K562 (cell line): Measurements from ENCODE around the gene EFNA5. TPM values are rescaled to one million over a fixed set of nuclear protein-coding genes. Genes with fewer than 3 reads are reported as not detected.

ENCODE experiments used
- ATAC-seq: fragments of 200-7000 bp; cut with Tn5 transposase; 3 replicates; pipeline ENCODE4 v1.9.1; 2020; ENCODE audit warnings: moderate library complexity
- BruUV-seq: library from RNA; stranded (reverse); fragments of 400-500 nt; replicated peaks from 2 replicates; lab custom pipeline; 2021; lab: Mats Ljungman, UMichigan
- CTCF ChIA-PET: fragments of 300-600 bp; formaldehyde crosslinking; extraction: SDS; loops from one replicate; lab custom pipeline; 2021; ENCODE audit warnings: low intra/inter-chr PET ratio; lab: Yijun Ruan, JAX
- POLR2A ChIA-PET: fragments of 300-600, 350-650 bp; sonication (Branson Sonifier 250); formaldehyde crosslinking; extraction: SDS; loops from one replicate; lab custom pipeline; 2021; ENCODE audit warnings: antibody characterized with exemption, inconsistent platforms; lab: Yijun Ruan, JAX
- DNase-seq, 4 experiments: peaks; one replicate each; pipeline versions ENCODE4 v3.0.0 to v3.0.0-alpha.2; 2011 to 2018; ENCODE audit warnings: low spot score in 3 of 4, mixed read lengths in 3 of 4; ENCODE audit errors: extremely low read depth in 1 of 4
- FAIRE-seq: peaks from 2 replicates; lab custom pipeline; 2011; peaks lifted over from hg19 to GRCh38; lab: Jason Lieb, UNC
- H2AFZ ChIP-seq: 2 replicates; pipeline ENCODE4 v1.6.0; 2011; ENCODE audit warnings: low read depth, low read length, control low read depth, inconsistent platforms
- H3K27ac ChIP-seq: fragments of 200-600 bp; 3 replicates; pipeline ENCODE4 v1.8.0; 2011; ENCODE audit warnings: low read depth, mild to moderate bottlenecking, control low read depth, inconsistent platforms, low read length, moderate library complexity, mixed read lengths; ENCODE audit errors: extremely low read depth
- H3K27me3 ChIP-seq, 2 experiments: fragments of 300-600 bp in 1 of 2; 2 replicates in 1 of 2; 3 replicates in 1 of 2; pipeline versions ENCODE4 v1.6.0 to v1.8.0; 2011; ENCODE audit warnings: inconsistent platforms in 2 of 2, low read length in 2 of 2, mild to moderate bottlenecking in 1 of 2, mixed read lengths in 1 of 2, moderate library complexity in 1 of 2; ENCODE audit not compliant: control insufficient read depth in 2 of 2, insufficient read depth in 2 of 2
- H3K36me3 ChIP-seq: fragments of 300-600 bp; 3 replicates; pipeline ENCODE4 v1.8.0; 2011; ENCODE audit warnings: mild to moderate bottlenecking, low read length, inconsistent platforms; ENCODE audit not compliant: control insufficient read depth, insufficient read depth
- H3K4me1 ChIP-seq, 2 experiments: fragments of 200-600 bp in 1 of 2; replicated peaks in 1 of 2; 2 replicates in 1 of 2; 3 replicates in 1 of 2; pipeline versions ENCODE4 v1.5.1 to v1.8.0; 2011; ENCODE audit warnings: inconsistent platforms in 2 of 2, low read length in 2 of 2, mild to moderate bottlenecking in 1 of 2, mixed read lengths in 1 of 2, moderate library complexity in 1 of 2; ENCODE audit not compliant: control insufficient read depth in 2 of 2, insufficient read depth in 2 of 2
- H3K4me2 ChIP-seq: 2 replicates; pipeline ENCODE4 v1.6.1; 2011; ENCODE audit warnings: low read length, control low read depth, inconsistent platforms, mixed read lengths; ENCODE audit not compliant: insufficient read depth
- H3K4me3 ChIP-seq: fragments of 200-600 bp; sonication (generic), shearing (Covaris generic); 2 replicates; pipeline ENCODE4 v1.5.1; 2016; ENCODE audit warnings: control low read depth, inconsistent platforms
- H3K79me2 ChIP-seq: fragments of 200-600 bp; 3 replicates; pipeline ENCODE4 v1.8.0; 2011; ENCODE audit warnings: low read length, inconsistent platforms; ENCODE audit not compliant: control insufficient read depth, insufficient read depth
- H3K9ac ChIP-seq, 2 experiments: 2 replicates each; pipeline versions ENCODE4 v1.6.0 to v1.6.1; 2011; ENCODE audit warnings: low read depth in 2 of 2, low read length in 2 of 2, control low read depth in 1 of 2, inconsistent platforms in 1 of 2, mild to moderate bottlenecking in 1 of 2, mixed read lengths in 1 of 2; ENCODE audit not compliant: insufficient read depth in 1 of 2
- H3K9me1 ChIP-seq: one replicate; pipeline ENCODE4 v1.6.0; 2011; ENCODE audit warnings: inconsistent platforms, mild to moderate bottlenecking, low read length, moderate library complexity; ENCODE audit not compliant: control insufficient read depth, insufficient read depth
- H3K9me3 ChIP-seq: replicated peaks from 2 replicates; pipeline ENCODE4 v1.5.1; 2011; ENCODE audit warnings: low read depth, low read length, inconsistent platforms; ENCODE audit not compliant: control insufficient read depth, insufficient read depth
- H4K20me1 ChIP-seq: replicated peaks from 2 replicates; pipeline ENCODE4 v1.6.1; 2011; ENCODE audit warnings: low read length, inconsistent platforms, mixed read lengths; ENCODE audit not compliant: control insufficient read depth, insufficient read depth
- CCAR2 ChIP-seq: fragments of 200-400 bp; formaldehyde crosslinking; IDR thresholded peaks from 2 replicates; pipeline ENCODE4 v1.6.1; 2017; ENCODE audit warnings: mild to moderate bottlenecking, low read depth, low read length
- NFE2L1 ChIP-seq: fragments of 450-650 bp; IDR thresholded peaks from 2 replicates; pipeline ENCODE4 v1.6.1; 2016; ENCODE audit warnings: missing genetic modification characterization, low read depth, mild to moderate bottlenecking, missing compliant biosample characterization, moderate library complexity, borderline replicate concordance
- NUFIP1 ChIP-seq: fragments of 450-650 bp; IDR thresholded peaks from 2 replicates; pipeline ENCODE4 v1.6.1; 2018; ENCODE audit not compliant: partially characterized antibody
- PHB2 ChIP-seq: fragments of 450-650 bp; IDR thresholded peaks from 2 replicates; pipeline ENCODE4 v1.6.1; 2017; ENCODE audit warnings: low read depth
- PRMT5 ChIP-seq: sonication (generic); formaldehyde crosslinking; IDR thresholded peaks from 2 replicates; pipeline ENCODE4 v1.5.0; 2020; ENCODE audit warnings: missing genetic modification reagents
- SOX6 ChIP-seq: fragments of 450-650 bp; IDR thresholded peaks from 2 replicates; pipeline ENCODE4 v1.6.1; 2014; ENCODE audit warnings: mild to moderate bottlenecking
- TCFL5 ChIP-seq: fragments of 250-450 bp; sonication (Bioruptor Pico); conservative IDR thresholded peaks from 2 replicates; pipeline ENCODE4 v1.6.1; 2021; ENCODE audit warnings: mild to moderate bottlenecking, moderate library complexity, matching md5 sums
- TFAP4 ChIP-seq: sonication (generic); formaldehyde crosslinking; IDR thresholded peaks from 2 replicates; pipeline ENCODE4 v1.8.0; 2022; ENCODE audit warnings: missing genetic modification reagents, mild to moderate bottlenecking, moderate library complexity, borderline replicate concordance
- TOE1 ChIP-seq, 2 experiments: fragments of 450-650 bp in 1 of 2; sonication (generic) in 1 of 2; formaldehyde crosslinking in 1 of 2; IDR thresholded peaks; 2 replicates each; pipeline versions ENCODE4 v1.7.1 to v1.8.0; 2016 to 2022; ENCODE audit warnings: borderline replicate concordance in 2 of 2, mild to moderate bottlenecking in 2 of 2, antibody characterized with exemption in 1 of 2, inconsistent platforms in 1 of 2, low read depth in 1 of 2, missing genetic modification reagents in 1 of 2, moderate library complexity in 1 of 2
- YY1 ChIP-seq, 3 experiments: IDR thresholded peaks; 2 replicates each; pipeline ENCODE4 v1.6.1; 2011; ENCODE audit warnings: low read length in 2 of 3, mild to moderate bottlenecking in 2 of 3, moderate library complexity in 2 of 3, borderline replicate concordance in 1 of 3, control low read depth in 1 of 3, low read depth in 1 of 3; ENCODE audit not compliant: insufficient read depth in 3 of 3, insufficient replicate concordance in 2 of 3, control insufficient read depth in 1 of 3, insufficient read length in 1 of 3; ENCODE audit errors: extremely low read depth in 1 of 3
- ZC3H4 ChIP-seq: sonication (generic); formaldehyde crosslinking; IDR thresholded peaks from 2 replicates; pipeline ENCODE4 v1.9.0; 2021; ENCODE audit warnings: missing genetic modification reagents, borderline replicate concordance
- ZKSCAN3 ChIP-seq: fragments of 250-450 bp; sonication (Bioruptor Pico); IDR thresholded peaks from 2 replicates; pipeline ENCODE4 v1.4.0; 2020
- WGBS: fragments of 100-300 bp; shearing (Covaris generic); methylation state at CpG from one replicate; pipeline ENCODE4 v1.1.6; 2016; ENCODE audit warnings: low coverage, mixed read lengths; ENCODE audit not compliant: insufficient coverage; ENCODE audit errors: missing lambda C conversion rate; 5-methylcytosine and 5-hydroxymethylcytosine counted together
- in situ Hi-C: fragments of 300-500 bp; cut with MboI; formaldehyde crosslinking; loops from 4 replicates; pipeline ENCODE4 v1.15.0; 2018; ENCODE audit warnings: inconsistent platforms, mixed read lengths
- intact Hi-C: fragments of 100-400 bp; cut with micrococcal nuclease; formaldehyde crosslinking; loops from 2 replicates; pipeline ENCODE4 v1.14.2; 2022
- polyA plus RNA-seq, 8 experiments: library from polyadenylated mRNA; depleted of rRNA in 4 of 8; stranded (reverse) in 5 of 8; unstranded in 3 of 8; fragments of >200 nt; fragmentation: Nextera tagmentation in 2 of 8; fragmentation: Illumina TruSeq in 1 of 8; extraction: Ambion mirVana in 2 of 8; extraction: Trizol in 1 of 8; gene quantifications; 2 replicates each; pipeline versions ENCODE4 v1.2.1 to v1.2.3, GENCODE V29; 2011 to 2014; ENCODE audit warnings: inconsistent platforms in 1 of 8, missing spikeins in 1 of 8
- total RNA-seq, 7 experiments: library from RNA; depleted of rRNA in 6 of 7; stranded (reverse); fragments of >200 nt in 6 of 7; fragmentation: Illumina TruSeq in 2 of 7; extraction: Trizol in 2 of 7; gene quantifications; 2 replicates each; pipeline versions ENCODE4 v1.2.1 to v1.2.3, GENCODE V29; 2011 to 2021; ENCODE audit warnings: low replicate concordance in 1 of 7

Gene EFNA5
- total and polyA plus RNA-seq, 9 of the 15 experiments (the other 6 are each of a cell fraction or from before 2014, with no cell fraction given): 0.20 TPM; not detected in 8

GRCh38 chr5:107464876-107465275, 205.9 kb downstream of the EFNA5 start:
- peaks cover 0 to 6% of the 10 kb centered on the region in 2 experiments; a peak in 1 of 5 replicates for H3K4me1 ChIP-seq

More at GRCh38 chr5:107464876-107465275, 205.9 kb downstream of the EFNA5 start:
- in situ Hi-C loops: no loop called here
- no peak overlapping the region for H3K4me3 ChIP-seq
- 5% methylated on average over 8 of the region's 8 CpGs for WGBS
- no peaks in the 10 kb centered on the region for H3K9me1 ChIP-seq
- H3K27ac ChIP-seq: no peak overlapping the region
- no peaks in the 10 kb centered on the region for H4K20me1 ChIP-seq
- BruUV-seq: no TSS peak
- H3K4me2 ChIP-seq: no peak overlapping the region
- no peak overlapping the region for H3K9ac ChIP-seq
- no peaks in the 10 kb centered on the region for H3K27me3 ChIP-seq
- no peaks in the 10 kb centered on the region for H3K9me3 ChIP-seq
- H2AFZ ChIP-seq: no peak overlapping the region
- no peaks in the 10 kb centered on the region for H3K79me2 ChIP-seq
- POLR2A ChIA-PET: no interaction called here
- DNase-seq (no peak), ATAC-seq (no peak), FAIRE-seq (no peak)
- H3K36me3 ChIP-seq: no peaks in the 10 kb centered on the region
- CTCF ChIA-PET: no interaction called here
- intact Hi-C loops: no loop called here
- TF ChIP-seq TFAP4 (no peak), PRMT5 (CRISPR knock-in tag) (no peak), YY1 (IDR thresholded peaks at IDR 0.05; ENCODE audit: borderline replicate concordance in 1 of 3, control insufficient read depth in 1 of 3, extremely low read depth in 1 of 3, insufficient read depth in 3 of 3, insufficient read length in 1 of 3, insufficient replicate concordance in 2 of 3, low read depth in 1 of 3, low read length in 2 of 3) (no peak), NFE2L1 (tag) (no peak), SOX6 (no peak), CCAR2 (no peak), ZKSCAN3 (no peak), TOE1 (IDR thresholded peaks at IDR 0.05; ENCODE audit: borderline replicate concordance) (no peak), TOE1 (CRISPR knock-in tag; IDR thresholded peaks at IDR 0.05; ENCODE audit: borderline replicate concordance, low read depth) (no peak), ZC3H4 (CRISPR knock-in tag) (no peak), TCFL5 (no peak), NUFIP1 (no peak), PHB2 (no peak)
